Skin of body (tissue), 2 donors: ENCODE results near the gene SLC8A1. TPM values are rescaled to one million over a fixed set of nuclear protein-coding genes. Genes with fewer than 3 reads are reported as not detected.

Source experiments
- DNase-seq: peaks from one replicate; lab custom pipeline; 2025; lab: John Stamatoyannopoulos, UW
- total RNA-seq: library from RNA; depleted of rRNA; stranded (reverse); fragments of >200 nt; gene quantifications from one replicate; pipeline ENCODE4 v1.2.3, GENCODE V29; 2014

SLC8A1 gene
- total RNA-seq, 1 donor from 2014 or later = 35.5 TPM

DNA sequence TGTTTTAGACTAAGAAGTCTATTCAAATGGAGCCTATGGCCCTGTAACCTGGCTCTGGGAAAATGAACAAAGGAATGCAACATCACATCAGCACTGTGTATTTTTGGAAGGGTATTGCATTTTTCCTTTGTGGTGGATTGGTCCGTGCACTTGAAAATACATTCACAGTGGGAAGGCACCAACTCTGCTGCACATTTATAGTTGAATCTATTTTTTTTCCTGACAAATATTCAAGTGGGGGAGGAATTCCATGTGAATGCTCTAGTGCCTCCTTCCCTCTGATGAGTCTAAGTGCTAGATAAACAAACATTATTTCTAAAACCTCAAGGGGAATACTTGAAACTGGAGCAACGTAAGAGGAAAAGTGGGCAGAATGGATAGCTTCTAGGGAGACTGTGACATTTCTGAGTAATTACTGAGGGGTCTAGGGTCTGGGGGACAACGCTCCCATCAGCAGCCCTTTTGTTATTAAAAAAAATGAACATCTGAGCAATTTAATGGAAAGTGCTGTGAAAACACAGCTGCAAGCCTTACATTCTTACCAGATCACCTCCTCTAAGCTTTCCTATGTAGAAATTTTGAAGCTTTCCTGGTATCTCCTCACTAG, 208.2 kb downstream of the SLC8A1 start:
- DNase-seq = no peak

DNA sequence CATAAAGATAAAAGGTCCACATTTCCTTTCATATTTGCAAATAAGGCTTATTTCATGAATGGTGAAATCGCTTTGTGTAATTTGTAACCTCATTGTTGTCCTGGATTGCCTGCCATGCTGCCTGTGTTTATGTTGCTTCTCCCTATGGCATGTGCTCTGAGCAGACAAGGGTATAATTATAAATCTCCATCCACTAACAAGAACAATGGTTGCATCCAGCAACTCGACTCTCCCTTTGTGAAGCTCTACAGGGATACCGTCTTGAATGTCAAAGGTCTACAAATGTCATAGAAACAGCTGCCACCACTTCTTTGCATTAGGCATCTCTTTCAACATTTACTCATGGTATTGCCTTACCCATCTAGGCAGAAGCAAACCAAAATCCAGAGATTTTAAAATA, 209.6 kb downstream of the SLC8A1 start:
- no peak for DNase-seq

GRCh38 chr2:40240070-40240469, 211.8 kb downstream of the SLC8A1 start:
- peak; percentile 88 for DNase-seq

DNA sequence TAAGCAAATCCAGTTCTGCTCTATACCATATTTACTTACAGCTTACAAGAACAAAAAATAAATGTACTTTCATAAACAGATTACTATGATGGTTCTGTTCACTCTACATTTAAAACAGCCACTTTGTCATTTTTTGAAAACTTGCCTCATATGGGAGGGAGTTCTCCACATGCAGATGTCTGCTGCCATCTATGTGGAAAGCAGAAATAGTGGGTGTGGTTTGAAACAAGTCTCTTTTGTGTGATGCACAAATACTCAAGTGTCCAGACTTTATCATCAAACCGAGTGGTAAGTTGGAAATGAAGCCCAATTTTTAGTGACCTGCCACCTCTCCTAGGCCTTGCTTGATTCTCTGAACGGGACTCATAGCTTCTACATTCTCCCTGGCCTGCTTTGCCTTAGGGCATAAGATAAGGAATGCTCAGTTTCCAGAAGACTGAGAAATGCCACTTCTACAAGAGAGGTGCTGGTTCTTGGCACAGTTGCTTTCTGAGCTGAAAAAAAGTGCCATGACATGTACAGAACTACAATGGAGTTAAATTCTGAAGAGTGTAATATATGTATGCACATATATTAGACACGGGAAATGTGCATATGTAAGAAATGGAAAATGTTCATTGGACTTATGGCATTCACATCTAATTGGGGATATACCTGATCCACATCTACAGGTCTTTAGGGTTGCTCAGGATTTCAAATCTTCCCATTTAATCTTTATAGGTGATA, 221.0 kb downstream of the SLC8A1 start:
- no peak for DNase-seq

DNA sequence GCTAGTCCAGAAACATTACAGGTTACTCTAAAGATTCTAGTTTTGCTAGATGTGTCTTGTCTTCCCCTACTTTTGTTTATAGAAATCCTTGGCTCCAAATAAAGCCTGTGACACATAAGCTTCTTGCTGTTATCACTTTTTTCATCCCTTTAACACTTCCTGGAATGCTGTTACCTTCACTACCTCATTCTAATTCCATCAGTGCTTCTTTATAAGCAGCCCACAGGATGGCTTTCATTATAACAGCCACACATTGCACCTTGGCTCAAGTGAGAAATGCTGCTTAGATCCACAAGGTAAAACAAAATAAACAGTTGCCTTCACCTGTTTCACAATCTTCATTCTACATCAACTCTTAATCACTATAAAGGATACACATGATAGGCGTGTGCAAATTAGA, 221.7 kb downstream of the SLC8A1 start:
- no peak for DNase-seq

DNA sequence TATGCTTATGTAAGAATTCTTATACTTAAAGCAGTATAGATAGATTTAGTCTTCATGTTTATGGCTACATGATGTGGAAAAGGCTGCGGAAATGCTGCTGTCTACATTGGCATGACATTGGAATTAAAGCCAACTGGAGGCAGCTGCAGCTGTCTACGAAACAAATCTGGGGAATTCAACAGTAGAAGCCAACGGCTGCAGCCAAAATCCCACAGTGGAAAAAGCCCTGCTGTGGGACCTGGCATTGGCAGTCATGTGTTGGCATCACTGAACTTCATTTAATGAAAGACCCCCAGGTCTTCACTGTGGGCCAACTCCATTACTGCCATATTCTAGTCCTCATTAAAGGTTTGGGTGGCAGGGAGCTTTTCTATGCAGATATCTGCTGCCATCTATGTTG, 223.6 kb downstream of the SLC8A1 start:
- DNase-seq = no peak

- DNase-seq = no peak
Measured at GRCh38 chr2:40227210-40227609, 224.7 kb downstream of the SLC8A1 start.

- no peak for DNase-seq
Measured at GRCh38 chr2:40226637-40227036, 225.3 kb downstream of the SLC8A1 start.

GRCh38 chr2:40225670-40226210, 226.2 kb downstream of the SLC8A1 start:
- DNase-seq = no peak

DNA sequence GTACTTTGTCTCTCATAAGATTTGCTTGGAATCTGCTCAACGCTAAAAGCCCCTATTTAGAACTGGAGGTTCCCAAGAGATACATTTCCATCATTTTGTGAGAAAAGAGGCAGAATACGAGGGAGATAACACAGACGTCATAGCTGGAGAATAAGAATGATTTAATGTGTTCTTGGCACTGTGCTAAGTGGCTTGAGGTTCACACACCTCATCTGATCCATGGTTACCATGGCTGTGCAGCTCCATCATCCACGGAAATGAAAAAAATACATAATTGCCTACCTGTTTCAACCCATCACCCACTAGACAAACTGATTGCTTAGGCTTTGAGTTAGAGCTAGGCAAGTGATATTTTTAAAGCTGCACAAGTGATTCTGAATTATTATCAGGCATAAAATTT, 227.6 kb downstream of the SLC8A1 start:
- DNase-seq = no peak

GRCh38 chr2:40220177-40220925, 231.5 kb downstream of the SLC8A1 start:
- DNase-seq = no peak

GRCh38 chr2:40219141-40219540, 232.7 kb downstream of the SLC8A1 start:
- no peak for DNase-seq

DNA sequence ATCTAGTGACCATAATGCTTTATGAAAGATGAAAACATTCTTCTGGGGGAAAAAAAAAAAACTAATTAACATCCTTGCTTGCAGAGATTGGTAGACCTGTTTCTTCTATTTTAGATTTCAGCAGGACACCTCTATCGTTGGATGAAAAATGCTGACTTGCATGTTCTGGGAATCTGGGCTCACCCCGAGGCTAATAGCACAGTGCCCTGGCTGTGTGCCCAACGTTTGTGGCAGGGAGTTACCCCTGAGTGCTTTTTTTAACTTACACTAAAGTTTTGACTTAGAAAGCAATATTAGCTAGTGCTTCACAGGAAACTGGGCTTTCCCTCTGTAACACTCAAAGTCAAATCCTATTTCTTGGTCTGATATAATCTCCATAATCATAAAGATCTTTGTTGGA, 233.2 kb downstream of the SLC8A1 start:
- no peak for DNase-seq

DNA sequence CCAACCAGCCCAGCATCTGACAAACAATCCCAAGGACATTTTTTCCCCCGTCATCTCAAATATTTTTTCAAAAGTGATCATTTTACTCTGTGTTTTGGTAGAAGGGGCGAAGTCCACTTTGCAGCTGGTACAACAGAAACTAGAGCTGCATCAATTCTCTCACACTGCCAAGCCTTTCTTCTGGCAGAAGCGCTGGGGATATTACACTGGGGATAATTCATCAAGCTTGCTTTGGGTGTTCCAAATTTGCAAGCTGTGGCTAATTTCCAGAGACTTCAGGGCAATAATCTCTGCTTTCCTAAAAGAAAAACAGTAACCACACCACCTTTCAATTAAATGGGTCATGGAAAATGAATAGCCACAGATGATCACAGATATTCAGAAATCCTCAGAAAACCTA, 238.3 kb downstream of the SLC8A1 start:
- no peak for DNase-seq

GRCh38 chr2:40213071-40213470, 238.8 kb downstream of the SLC8A1 start:
- DNase-seq = no peak

GRCh38 chr2:40210968-40211353, 240.9 kb downstream of the SLC8A1 start:
- DNase-seq = no peak

DNA sequence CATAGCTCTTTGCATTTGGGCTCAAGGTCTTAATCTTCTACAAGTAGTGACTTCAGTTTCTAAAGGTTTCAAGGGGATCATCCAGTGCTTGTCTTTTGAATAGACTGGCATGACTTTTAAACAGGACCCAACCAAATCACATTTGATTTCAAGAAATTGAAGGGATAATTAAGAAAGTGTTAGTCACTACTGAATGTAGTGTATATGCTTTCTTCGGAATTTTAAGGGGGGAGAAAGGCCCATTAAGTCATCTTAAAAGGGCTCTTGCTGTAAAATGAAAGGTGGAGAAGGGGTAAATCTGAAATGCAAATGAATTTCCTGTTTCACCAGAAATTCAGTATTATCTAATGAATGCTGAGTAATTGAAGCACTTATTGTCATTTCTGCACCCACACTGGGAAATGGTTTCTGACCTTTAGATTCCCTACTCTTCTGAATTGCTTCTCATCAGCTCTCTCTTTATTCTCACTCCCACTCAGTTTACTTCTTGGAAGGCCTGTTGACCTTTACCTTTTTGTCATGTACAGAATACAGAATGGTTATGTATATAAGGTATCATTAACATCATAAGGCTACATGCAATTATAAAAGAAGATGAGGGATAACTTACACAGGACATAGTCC, 241.4 kb downstream of the SLC8A1 start:
- no peak for DNase-seq

- no peak for DNase-seq
Measured at GRCh38 chr2:40209761-40210160, 242.1 kb downstream of the SLC8A1 start.

DNA sequence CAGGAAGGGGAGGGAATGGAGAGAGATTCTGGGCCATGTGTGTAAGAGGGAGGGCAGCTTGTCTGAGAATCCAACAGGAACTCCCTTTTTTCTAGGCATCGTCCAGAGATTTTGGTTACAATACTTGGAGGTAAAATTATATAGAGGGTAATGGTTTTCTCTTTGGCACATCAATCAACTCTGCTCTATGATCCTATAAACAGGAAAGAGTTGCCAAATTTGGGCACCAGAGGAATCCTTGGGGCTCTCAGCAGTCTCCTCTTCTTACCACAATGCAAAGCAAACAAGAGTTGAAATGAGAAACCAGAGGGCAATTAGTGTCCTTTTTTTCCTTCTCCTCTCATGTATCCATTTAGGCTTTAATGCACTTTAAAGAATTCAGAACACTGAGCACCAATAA, 243.4 kb downstream of the SLC8A1 start:
- DNase-seq = no peak

GRCh38 chr2:40204268-40204667, 247.6 kb downstream of the SLC8A1 start:
- peak; percentile 20 for DNase-seq

GRCh38 chr2:40202798-40203400, 249.0 kb downstream of the SLC8A1 start:
- DNase-seq = peak; percentile 46
